ENCODE measurements around the gene RABGAP1.

RABGAP1 gene

GRCh38 chr9:123026425-123026824 is 85.6 kb downstream of the RABGAP1 start:
- TF ChIP-seq TAF1 (IDR thresholded peaks at IDR 0.05; ENCODE audit: low read depth, low read length) (no peak), POU2F2 (IDR thresholded peaks at IDR 0.05; ENCODE audit: low read depth, low read length) (no peak), POLR2AphosphoS5 (IDR thresholded peaks at IDR 0.05; ENCODE audit: low read depth, low read length) (no peak)
- FAIRE-seq = no peak
- DNase-seq (ENCODE audit: insufficient read length, low spot score) = no peak

- no peak for FAIRE-seq
- TF ChIP-seq POU2F2 (IDR thresholded peaks at IDR 0.05; ENCODE audit: low read depth, low read length) (no peak), SPI1 (IDR thresholded peaks at IDR 0.05; ENCODE audit: low read depth, low read length) (peak; percentile 66)
Observed at GRCh38 chr9:123027517-123027916, 86.7 kb downstream of the RABGAP1 start.

GRCh38 chr9:123028136-123028535 is 87.3 kb downstream of the RABGAP1 start:
- no peak for TF ChIP-seq TAF1 (IDR thresholded peaks at IDR 0.05; ENCODE audit: low read depth, low read length)
- TF ChIP-seq SPI1 (IDR thresholded peaks at IDR 0.05; ENCODE audit: low read depth, low read length) = no peak
- no peak for TF ChIP-seq PAX5 (IDR thresholded peaks at IDR 0.05; ENCODE audit: insufficient read depth, low read length, severe bottlenecking)
- no peak for TF ChIP-seq POU2F2 (IDR thresholded peaks at IDR 0.05; ENCODE audit: low read depth, low read length)
- TF ChIP-seq POLR2AphosphoS5 (IDR thresholded peaks at IDR 0.05; ENCODE audit: low read depth, low read length) = no peak
- no peak for TF ChIP-seq POLR2A (IDR thresholded peaks at IDR 0.05; ENCODE audit: low read depth, low read length)
- no peak for FAIRE-seq

More at GRCh38 chr9:123027517-123027916, 86.7 kb downstream of the RABGAP1 start:
- no peak for DNase-seq (ENCODE audit: insufficient read length, low spot score)

GRCh38 chr9:123028973-123029372 is 88.2 kb downstream of the RABGAP1 start:
- TF ChIP-seq POLR2A (IDR thresholded peaks at IDR 0.05; ENCODE audit: low read depth, low read length) = no peak
- TF ChIP-seq PAX5 (IDR thresholded peaks at IDR 0.05; ENCODE audit: insufficient read depth, low read length, severe bottlenecking) = no peak
- no peak for TF ChIP-seq TAF1 (IDR thresholded peaks at IDR 0.05; ENCODE audit: low read depth, low read length)
- no peak for TF ChIP-seq SPI1 (IDR thresholded peaks at IDR 0.05; ENCODE audit: low read depth, low read length)
- no peak for FAIRE-seq

More at GRCh38 chr9:123028136-123028535, 87.3 kb downstream of the RABGAP1 start:
- no peak for DNase-seq (ENCODE audit: insufficient read length, low spot score)

GRCh38 chr9:123031963-123032362 is 91.1 kb downstream of the RABGAP1 start:
- no peak for FAIRE-seq
- TF ChIP-seq POLR2A (IDR thresholded peaks at IDR 0.05; ENCODE audit: low read depth, low read length) (no peak), POU2F2 (IDR thresholded peaks at IDR 0.05; ENCODE audit: low read depth, low read length) (no peak), POLR2AphosphoS5 (IDR thresholded peaks at IDR 0.05; ENCODE audit: low read depth, low read length) (no peak), TAF1 (IDR thresholded peaks at IDR 0.05; ENCODE audit: low read depth, low read length) (no peak), SPI1 (IDR thresholded peaks at IDR 0.05; ENCODE audit: low read depth, low read length) (no peak), PAX5 (IDR thresholded peaks at IDR 0.05; ENCODE audit: insufficient read depth, low read length, severe bottlenecking) (no peak)
- no peak for DNase-seq (ENCODE audit: insufficient read length, low spot score)

More at GRCh38 chr9:123028973-123029372, 88.2 kb downstream of the RABGAP1 start:
- DNase-seq (ENCODE audit: insufficient read length, low spot score) = no peak

GRCh38 chr9:123033352-123033751 is 92.5 kb downstream of the RABGAP1 start, which contains the start of gene GPR21:
TSS of gene GPR21 (plus strand) at chr9:123033667. CDS start at chr9:123034567, 900 bp downstream.
- FAIRE-seq (no peak), DNase-seq (ENCODE audit: insufficient read length, low spot score) (no peak)
- TF ChIP-seq TAF1 (IDR thresholded peaks at IDR 0.05; ENCODE audit: low read depth, low read length) = no peak
- no peak for TF ChIP-seq PAX5 (IDR thresholded peaks at IDR 0.05; ENCODE audit: insufficient read depth, low read length, severe bottlenecking)
- TF ChIP-seq POU2F2 (IDR thresholded peaks at IDR 0.05; ENCODE audit: low read depth, low read length) = no peak

GRCh38 chr9:123033864-123034601 is 93.2 kb downstream of the RABGAP1 start:
- TF ChIP-seq PAX5 (IDR thresholded peaks at IDR 0.05; ENCODE audit: insufficient read depth, low read length, severe bottlenecking) = no peak
- no peak for TF ChIP-seq POU2F2 (IDR thresholded peaks at IDR 0.05; ENCODE audit: low read depth, low read length)
- no peak for TF ChIP-seq POLR2A (IDR thresholded peaks at IDR 0.05; ENCODE audit: low read depth, low read length)
- TF ChIP-seq POLR2AphosphoS5 (IDR thresholded peaks at IDR 0.05; ENCODE audit: low read depth, low read length) = no peak
- TF ChIP-seq TAF1 (IDR thresholded peaks at IDR 0.05; ENCODE audit: low read depth, low read length) = no peak
- TF ChIP-seq SPI1 (IDR thresholded peaks at IDR 0.05; ENCODE audit: low read depth, low read length) = no peak
- FAIRE-seq (no peak), DNase-seq (ENCODE audit: insufficient read length, low spot score) (no peak)

GRCh38 chr9:123034881-123035510 is 94.2 kb downstream of the RABGAP1 start:
- DNase-seq (ENCODE audit: insufficient read length, low spot score) (no peak), FAIRE-seq (no peak)
- TF ChIP-seq POLR2AphosphoS5 (IDR thresholded peaks at IDR 0.05; ENCODE audit: low read depth, low read length) (no peak), TAF1 (IDR thresholded peaks at IDR 0.05; ENCODE audit: low read depth, low read length) (no peak), POU2F2 (IDR thresholded peaks at IDR 0.05; ENCODE audit: low read depth, low read length) (no peak), PAX5 (IDR thresholded peaks at IDR 0.05; ENCODE audit: insufficient read depth, low read length, severe bottlenecking) (no peak), SPI1 (IDR thresholded peaks at IDR 0.05; ENCODE audit: low read depth, low read length) (no peak), POLR2A (IDR thresholded peaks at IDR 0.05; ENCODE audit: low read depth, low read length) (no peak)

- no peak for FAIRE-seq
- TF ChIP-seq POU2F2 (IDR thresholded peaks at IDR 0.05; ENCODE audit: low read depth, low read length) (no peak), POLR2AphosphoS5 (IDR thresholded peaks at IDR 0.05; ENCODE audit: low read depth, low read length) (no peak), POLR2A (IDR thresholded peaks at IDR 0.05; ENCODE audit: low read depth, low read length) (no peak), TAF1 (IDR thresholded peaks at IDR 0.05; ENCODE audit: low read depth, low read length) (no peak)
- no peak for DNase-seq (ENCODE audit: insufficient read length, low spot score)
Observed at GRCh38 chr9:123035791-123036190, 95.0 kb downstream of the RABGAP1 start.

Data from GM12891 (cell line).